ENCODE results near the gene REG1A. TPM values are rescaled to one million over a fixed set of nuclear protein-coding genes. Genes with fewer than 3 reads are reported as not detected.

The REG1A gene
- total RNA-seq (1 to 10 TPM in 5 of 9 donors, not detected in 4; 1.2 to 2.8 (median 1.8) TPM), polyA plus RNA-seq (1 to 10 TPM in 1 of 2 donors, under 1 TPM in 1; 0.69 to 5.7 TPM)
- long read RNA-seq, donor 1 = 0 reads
- long read RNA-seq, donor 2 = 0 reads
- long read RNA-seq, donor 3 = 0 reads

DNA sequence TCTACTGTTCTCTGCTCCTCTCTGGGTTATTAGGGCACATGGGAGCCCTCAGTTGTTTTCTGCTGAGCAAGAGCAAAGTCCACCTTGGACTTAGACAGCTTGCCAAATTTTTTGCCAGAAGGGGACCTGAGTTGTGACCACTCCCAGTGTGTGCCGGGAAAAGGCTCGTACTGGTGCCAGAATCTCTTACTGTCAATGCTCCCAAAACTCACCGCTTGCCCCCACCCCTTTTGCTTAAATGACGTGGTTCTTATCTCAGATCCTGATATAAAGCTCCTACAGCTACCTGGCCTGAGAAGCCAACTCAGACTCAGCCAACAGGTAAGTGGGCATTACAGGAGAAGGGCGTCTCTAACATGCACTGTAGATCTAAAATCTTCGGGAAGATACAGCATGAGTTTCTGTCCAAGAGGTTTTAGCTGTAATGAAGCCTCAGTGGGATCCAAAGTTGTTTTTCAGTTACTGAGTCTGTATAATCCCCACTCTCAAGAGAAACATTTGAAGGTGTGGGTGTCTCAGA is at the start of gene REG1A:
REG1A (plus strand) TSS at position 295 of the 520 bp plus-strand sequence. CDS start 374 bp downstream, outside the sequence.
- DNase-seq = no peak
- Histone ChIP-seq H3K27me3 (no peaks in the 10 kb centered on the region), H3K4me1 (no peaks in the 10 kb centered on the region), H3K27ac (no peak within 1 kb of the TSS), H3K9me3 (no peaks in the 10 kb centered on the region), H3K4me3 (no peak within 1 kb of the TSS), H3K36me3 (no peaks in the 10 kb centered on the region)
- 60 to 69% (median 63%) methylated on average over 3 to 6 of the region's 6 CpGs for WGBS, 4 donors
- no peak for TF ChIP-seq POLR2A (IDR thresholded peaks at IDR 0.05)
- no peak for TF ChIP-seq CTCF (IDR thresholded peaks at IDR 0.05)
- intact Hi-C loops (cut with DNase I) = no loop called here
- no peak for ATAC-seq

GRCh38 chr2:79071078-79071477 is 49.2 kb upstream of the REG1A start:
- no peak overlapping the region for H3K4me3 ChIP-seq
- H3K27ac ChIP-seq = no peak overlapping the region
- H3K4me1 ChIP-seq = no peaks in the 10 kb centered on the region
- H3K9me3 ChIP-seq = no peaks in the 10 kb centered on the region
- intact Hi-C loops (cut with DNase I) = no loop called here
- DNase-seq (no peak), ATAC-seq (no peak)
- 64 to 80% (median 76%) methylated on average over 2 of the region's 2 CpGs for WGBS, 4 donors
- TF ChIP-seq CTCF (IDR thresholded peaks at IDR 0.05) (no peak), POLR2A (IDR thresholded peaks at IDR 0.05) (no peak)
- H3K36me3 ChIP-seq = no peaks in the 10 kb centered on the region
- no peaks in the 10 kb centered on the region for H3K27me3 ChIP-seq

GRCh38 chr2:79082987-79083386 is 37.3 kb upstream of the REG1A start:
- no peak for DNase-seq

More at GRCh38 chr2:79082987-79083386, 37.3 kb upstream of the REG1A start:
- no peaks in the 10 kb centered on the region for H3K4me1 ChIP-seq
- ATAC-seq = no peak
- TF ChIP-seq CTCF (IDR thresholded peaks at IDR 0.05) = no peak
- TF ChIP-seq POLR2A (IDR thresholded peaks at IDR 0.05) = no peak
- intact Hi-C loops (cut with DNase I) = no loop called here
- H3K36me3 ChIP-seq = no peaks in the 10 kb centered on the region
- H3K9me3 ChIP-seq = no peaks in the 10 kb centered on the region
- H3K27ac ChIP-seq = no peak overlapping the region
- H3K27me3 ChIP-seq = peaks cover 0 to 5% (median 0%) of the 10 kb centered on the region in 9 donors
- 51 to 59% (median 54%) methylated on average over 2 to 5 of the region's 5 CpGs for WGBS, 4 donors
- H3K4me3 ChIP-seq = no peak overlapping the region
